Amniotic epithelial cell (primary cell): ENCODE measurements around the gene DDX60.
A peak's percentile ranks its signal among the peaks of the same experiment; 100 is the strongest.
"Not testable (repeated sequence)": the region's sequence is repeated elsewhere in the genome, so short reads cannot be mapped to it uniquely, and the experiment has no call there.

ENCODE experiments used
- DNase-seq: peaks from one replicate; pipeline ENCODE4 v3.0.0-alpha.2; 2010; ENCODE audit warnings: low read depth

DDX60 gene

GRCh38 chr4:168291242-168291641 lies 27.3 kb downstream of the DDX60 start:
- no peak for DNase-seq

- DNase-seq: not testable (repeated sequence)
Observed at GRCh38 chr4:168285850-168286249, 32.7 kb downstream of the DDX60 start.

DNA sequence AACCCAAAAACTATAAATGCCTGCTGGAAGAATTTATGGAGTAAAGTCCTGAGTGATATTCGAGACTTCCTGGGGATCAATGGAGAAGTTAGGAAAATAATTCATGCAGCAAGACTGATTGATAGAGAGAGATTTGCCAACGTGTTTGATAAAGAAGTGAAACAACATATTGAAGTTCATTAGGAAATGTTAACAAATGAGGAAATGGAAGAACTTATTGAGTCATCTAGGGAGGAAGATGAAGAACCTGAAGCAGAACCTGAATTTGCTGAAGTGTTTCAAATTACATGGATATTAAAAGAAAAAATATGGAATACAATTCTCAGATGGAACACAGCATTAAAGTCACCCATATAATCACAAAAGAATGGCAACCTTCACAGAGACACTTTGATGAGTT lies 39.0 kb downstream of the DDX60 start:
- DNase-seq: no peak

- no peak for DNase-seq
Observed at GRCh38 chr4:168275836-168276235, 42.7 kb downstream of the DDX60 start.

DNA sequence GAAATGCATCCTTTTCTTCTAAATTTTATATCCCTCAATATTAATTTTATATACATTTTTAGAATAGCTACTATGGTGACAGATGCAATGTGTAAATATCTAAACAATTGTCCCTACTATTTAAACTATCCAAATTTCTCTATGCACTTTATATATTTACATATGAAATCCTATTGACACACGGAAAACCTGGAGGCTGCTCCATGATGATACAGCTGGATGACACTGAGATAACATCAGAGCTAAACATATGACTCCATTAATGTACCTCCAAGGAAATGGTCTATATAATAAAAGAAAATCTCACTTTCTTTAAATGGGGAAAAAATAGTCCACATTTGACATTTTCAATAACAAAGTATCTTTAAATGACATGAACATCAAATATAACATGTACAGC lies 43.7 kb downstream of the DDX60 start:
- DNase-seq: no peak

GRCh38 chr4:168273838-168274237 lies 44.7 kb downstream of the DDX60 start:
- peak; percentile 1 for DNase-seq

DNA sequence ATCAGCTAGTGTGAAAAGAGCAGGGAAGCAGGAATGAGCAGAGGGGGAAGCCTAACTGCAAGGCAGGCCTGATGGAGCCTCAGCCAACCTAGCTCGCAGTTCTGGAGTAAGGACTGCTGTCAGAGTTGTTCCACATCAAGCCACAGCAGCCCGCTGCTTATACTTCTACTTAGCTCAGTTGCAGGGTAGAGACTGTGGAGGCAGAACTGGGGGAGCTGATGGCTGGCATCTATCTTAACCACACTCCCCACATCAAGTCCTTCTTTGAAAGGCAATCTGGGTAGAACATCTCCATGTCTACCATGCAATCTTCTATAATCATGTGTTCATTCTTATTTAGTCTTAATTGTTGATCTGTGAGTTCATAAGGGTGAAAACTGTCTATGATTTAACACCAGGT lies 46.1 kb downstream of the DDX60 start:
- DNase-seq: no peak

DNA sequence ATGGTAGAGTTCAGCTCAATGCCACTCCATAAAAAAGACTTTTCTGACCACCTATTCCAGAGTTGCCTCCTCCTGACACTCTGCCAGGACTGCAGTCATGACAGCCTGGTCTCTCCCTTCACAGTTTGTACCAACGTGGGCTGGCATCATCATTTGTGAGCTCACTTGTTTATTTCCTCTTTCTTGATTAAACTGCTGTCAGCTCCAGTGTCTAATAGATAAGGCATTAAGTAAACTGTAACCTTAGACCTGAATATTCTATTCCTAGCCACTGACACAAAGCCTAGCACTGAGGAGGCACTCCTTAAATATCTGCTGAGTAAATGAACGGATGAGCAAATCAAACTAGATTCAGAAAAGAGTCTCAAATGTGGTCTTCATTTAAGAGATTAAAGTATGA lies 48.7 kb downstream of the DDX60 start:
- peak; percentile 18 for DNase-seq

GRCh38 chr4:168265327-168265726 lies 53.2 kb downstream of the DDX60 start:
- no peak for DNase-seq

DNA sequence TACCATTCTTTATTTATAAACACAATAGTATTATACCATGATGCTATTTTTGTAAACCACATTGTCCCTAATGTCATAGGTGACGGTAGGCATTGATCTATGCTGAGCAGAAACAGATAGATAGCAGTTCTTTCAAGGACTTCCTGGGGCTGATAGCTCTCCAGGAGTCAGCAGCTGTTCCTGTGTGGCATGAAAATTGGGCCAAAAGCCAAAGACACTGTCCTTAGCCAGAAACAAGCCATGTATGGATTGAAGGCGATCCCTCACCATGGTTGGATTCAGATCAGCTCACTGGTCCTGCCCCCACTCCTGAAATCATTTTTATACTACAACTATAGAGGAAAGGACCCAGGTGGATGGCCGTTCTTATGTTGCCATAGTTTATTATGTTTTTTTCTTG lies 53.6 kb downstream of the DDX60 start:
- DNase-seq: no peak

- DNase-seq: no peak
Observed at GRCh38 chr4:168263039-168263438, 55.5 kb downstream of the DDX60 start.

DNA sequence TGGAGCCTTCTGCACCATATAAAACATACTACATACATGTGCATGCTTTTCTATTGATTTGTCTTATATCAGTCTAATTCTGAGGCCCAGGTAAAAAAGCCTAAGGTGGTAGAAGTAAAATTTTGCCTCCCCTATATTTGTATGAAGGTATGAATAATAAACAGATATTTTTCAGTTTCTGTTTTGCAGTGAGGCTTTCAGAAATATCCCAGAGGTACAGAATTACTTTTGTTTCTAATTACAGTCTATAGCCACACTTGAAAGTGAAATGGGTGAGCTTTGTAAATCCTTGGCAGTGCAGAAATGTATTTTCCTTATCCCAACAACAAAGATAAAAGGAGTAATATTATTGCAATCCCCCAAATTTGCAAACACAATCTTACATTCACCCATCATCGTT lies 59.5 kb downstream of the DDX60 start:
- no peak for DNase-seq

- DNase-seq: peak; percentile 27
Observed at GRCh38 chr4:168257768-168258167, 60.8 kb downstream of the DDX60 start.

DNA sequence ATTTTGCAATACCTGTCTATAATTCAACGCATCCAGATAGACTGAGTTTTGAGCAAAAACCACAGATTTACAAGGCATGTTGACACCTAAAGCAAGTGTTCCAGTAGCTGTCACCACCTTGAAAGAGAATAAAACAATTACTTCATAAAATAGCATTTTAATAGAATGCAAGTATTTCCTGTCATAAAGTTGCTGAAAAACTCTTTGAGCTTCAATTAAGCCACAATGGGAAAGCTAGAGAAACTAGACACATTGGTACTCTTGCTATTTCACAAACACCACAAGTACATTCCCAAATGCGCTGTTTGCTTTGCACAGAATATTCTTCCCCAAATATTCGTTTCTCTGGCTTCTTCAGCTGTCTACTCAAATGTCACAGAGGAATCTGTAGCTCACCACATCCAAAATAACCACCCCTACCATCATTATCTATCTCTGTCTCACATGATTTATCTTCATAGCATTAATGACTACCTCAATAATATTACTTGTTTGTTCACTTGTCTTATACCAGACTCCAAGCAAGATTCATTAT lies 70.3 kb downstream of the DDX60 start:
- DNase-seq: no peak

GRCh38 chr4:168247603-168248002 lies 70.9 kb downstream of the DDX60 start:
- DNase-seq: no peak

- no peak for DNase-seq
Observed at GRCh38 chr4:168241953-168242352, 76.6 kb downstream of the DDX60 start.

- no peak for DNase-seq
Observed at GRCh38 chr4:168240821-168241220, 77.7 kb downstream of the DDX60 start.

GRCh38 chr4:168221301-168221700 lies 97.3 kb downstream of the DDX60 start:
- DNase-seq: peak; percentile 72

DNA sequence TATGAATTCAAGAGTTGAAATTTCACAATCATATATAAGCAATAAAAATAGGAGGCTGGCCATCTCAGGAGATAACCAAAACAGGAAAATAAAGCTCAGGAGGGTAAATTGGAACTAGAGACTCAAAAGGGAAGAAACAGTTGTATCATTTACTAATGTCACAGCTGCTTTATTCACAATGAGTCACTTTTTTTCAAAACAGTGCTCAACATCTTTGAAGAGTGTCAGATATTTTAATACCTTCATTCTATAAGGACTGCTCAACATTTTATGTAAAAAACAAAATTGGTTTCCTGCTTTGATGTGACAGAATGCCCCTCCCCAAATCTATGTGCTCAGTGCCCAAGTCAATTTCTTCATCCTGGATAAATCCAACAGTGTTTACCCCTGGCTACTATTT lies 97.7 kb downstream of the DDX60 start:
- peak; percentile 3 for DNase-seq

GRCh38 chr4:168218645-168219044 lies 99.9 kb downstream of the DDX60 start:
- peak; percentile 91 for DNase-seq

GRCh38 chr4:168213511-168213910 lies 105.0 kb downstream of the DDX60 start:
- peak; percentile 4 for DNase-seq

DNA sequence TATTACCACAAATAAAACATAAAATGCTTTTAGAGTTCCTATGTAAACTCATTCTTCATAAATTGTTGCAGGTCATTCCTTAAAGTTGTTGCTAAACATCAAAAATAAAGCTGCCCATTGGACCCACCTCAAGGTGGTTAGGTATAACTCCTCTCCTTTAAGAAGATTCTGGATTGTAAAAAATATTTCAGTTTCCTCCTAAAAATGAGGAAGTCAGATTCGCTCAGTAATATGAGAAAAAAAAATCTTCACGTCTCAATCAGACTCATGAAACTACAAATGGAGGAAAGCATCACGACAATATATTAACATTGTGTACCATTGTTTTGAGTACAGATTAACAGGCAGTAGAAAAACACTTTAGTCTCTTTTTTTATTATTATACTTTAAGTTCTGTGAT lies 105.9 kb downstream of the DDX60 start:
- no peak for DNase-seq

DNA sequence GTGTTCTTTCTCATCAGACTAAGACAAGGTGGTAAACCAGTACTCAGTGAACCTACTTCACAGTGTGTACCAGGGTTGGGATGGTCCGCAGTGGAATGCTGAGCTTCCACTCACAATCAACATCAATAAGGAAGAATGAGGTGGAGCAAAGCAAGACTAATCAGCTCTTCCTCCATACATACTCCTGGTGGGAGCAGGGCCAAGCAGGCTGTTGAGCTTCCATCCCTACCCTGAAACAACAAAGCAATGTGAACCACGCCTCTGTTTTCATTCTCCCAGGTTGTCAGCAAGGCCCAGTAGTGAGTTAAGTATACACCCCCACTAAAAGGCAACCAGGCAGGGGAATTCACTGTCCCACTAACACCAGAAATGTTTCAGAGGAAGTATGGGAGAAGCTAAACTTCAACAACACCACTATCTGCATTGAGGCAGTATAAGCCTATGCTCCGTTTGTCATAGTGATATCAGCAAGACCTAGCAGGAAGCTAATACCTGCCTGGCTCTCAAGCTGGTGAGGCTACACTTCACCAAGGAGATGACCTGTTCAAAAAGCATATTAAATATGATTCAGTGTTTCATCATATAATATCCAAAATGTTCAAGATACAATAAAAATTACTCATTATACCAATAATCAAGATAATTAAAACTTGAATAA lies 109.5 kb downstream of the DDX60 start:
- no peak for DNase-seq

- no peak for DNase-seq
Observed at GRCh38 chr4:168203233-168203911, 115.2 kb downstream of the DDX60 start.
